LoVo (cell line): Measurements from ENCODE around the gene NMD3.
"Not testable (repeated sequence)": the region's sequence is repeated elsewhere in the genome, so short reads cannot be mapped to it uniquely, and the experiment has no call there.

Source experiments
- DNase-seq: peaks from one replicate; pipeline ENCODE4 v3.0.0-alpha.2; 2016; ENCODE audit warnings: low spot score

Gene NMD3

GRCh38 chr3:161220850-161221753 is at the start of gene NMD3:
TSS of gene NMD3 (plus strand) at chr3:161221311. CDS start at chr3:161222014, 703 bp downstream.
- peak; percentile 94 for DNase-seq

- no peak for DNase-seq
Observed at GRCh38 chr3:161171639-161172552, 49.2 kb upstream of the NMD3 start.

- DNase-seq = no peak
Observed at GRCh38 chr3:161175506-161175905, 45.6 kb upstream of the NMD3 start.

DNA sequence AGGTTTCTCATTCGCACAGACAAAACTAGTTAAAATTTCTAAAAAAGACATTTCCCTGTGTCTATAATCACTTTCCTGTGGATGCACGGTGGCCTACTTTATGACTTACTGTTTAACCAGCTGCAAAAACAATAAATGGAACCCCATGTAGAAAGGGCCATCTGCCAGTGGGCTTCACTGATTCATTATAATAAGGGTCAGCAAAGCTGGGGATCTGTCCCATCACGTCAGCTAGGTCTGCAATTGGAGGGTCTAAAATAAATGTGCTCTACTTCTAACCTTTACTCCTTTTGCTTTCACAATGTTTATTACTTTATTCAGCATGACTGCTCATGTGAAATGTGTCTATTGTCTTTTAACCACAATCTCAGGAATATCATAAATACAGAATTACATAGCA is 43.1 kb upstream of the NMD3 start:
- no peak for DNase-seq

- not testable (repeated sequence) for DNase-seq
Observed at GRCh38 chr3:161181371-161181770, 39.7 kb upstream of the NMD3 start.

GRCh38 chr3:161187046-161187445 is 34.1 kb upstream of the NMD3 start:
- DNase-seq = no peak

GRCh38 chr3:161197855-161198850 is 23.0 kb upstream of the NMD3 start:
- no peak for DNase-seq

- DNase-seq = no peak
Observed at GRCh38 chr3:161199926-161200325, 21.2 kb upstream of the NMD3 start.

- no peak for DNase-seq
Observed at GRCh38 chr3:161203485-161204098, 17.5 kb upstream of the NMD3 start.

DNA sequence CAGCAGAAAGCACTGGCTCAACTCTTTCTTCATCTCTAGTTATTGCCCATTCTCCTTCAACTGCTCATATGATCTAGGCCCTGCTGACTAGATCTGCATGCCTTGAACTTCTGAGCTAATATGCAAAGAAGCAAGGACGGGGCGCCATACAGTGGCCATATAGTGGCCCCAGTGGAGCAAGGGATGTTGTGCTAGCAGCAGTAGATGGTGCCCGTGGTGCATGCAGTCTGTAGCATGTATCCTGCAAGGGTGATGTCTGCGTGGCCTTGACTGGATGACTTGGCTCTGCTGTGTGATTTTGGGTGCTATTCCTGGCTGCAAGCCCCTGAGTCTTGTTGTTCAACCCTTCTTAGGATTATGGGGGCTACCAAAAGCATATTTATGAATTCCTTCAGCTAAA is 12.2 kb upstream of the NMD3 start:
- DNase-seq = no peak

DNA sequence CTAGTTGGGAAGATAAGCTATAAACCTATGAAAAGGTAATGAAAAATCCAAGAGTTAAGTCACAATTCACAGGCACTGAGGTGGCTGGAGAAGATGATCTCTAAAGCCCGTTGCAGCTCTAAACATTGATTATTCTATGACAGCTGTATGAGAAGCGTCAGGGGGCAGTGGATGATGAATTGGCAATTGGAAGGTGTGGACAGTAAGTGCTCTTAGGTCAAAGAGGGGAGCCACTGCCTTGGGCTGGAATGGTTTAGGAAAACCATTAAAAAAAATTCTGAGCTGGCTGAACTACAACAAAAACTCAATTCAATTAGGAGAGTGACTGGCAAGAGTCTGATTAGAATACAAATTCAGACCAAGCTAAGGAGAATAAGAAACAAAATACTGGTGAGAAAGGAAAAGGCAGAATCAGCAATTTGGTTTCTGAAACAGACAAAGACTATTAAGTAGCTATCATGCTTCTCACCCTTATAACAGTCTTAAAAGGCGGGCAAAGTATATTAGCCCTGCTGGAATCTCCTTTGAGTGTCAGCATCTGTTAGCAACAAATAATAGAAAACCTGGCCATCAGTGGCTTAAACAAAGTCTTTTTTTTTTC is 8.8 kb upstream of the NMD3 start:
- no peak for DNase-seq

GRCh38 chr3:161212906-161213305 is 8.2 kb upstream of the NMD3 start:
- DNase-seq = no peak

DNA sequence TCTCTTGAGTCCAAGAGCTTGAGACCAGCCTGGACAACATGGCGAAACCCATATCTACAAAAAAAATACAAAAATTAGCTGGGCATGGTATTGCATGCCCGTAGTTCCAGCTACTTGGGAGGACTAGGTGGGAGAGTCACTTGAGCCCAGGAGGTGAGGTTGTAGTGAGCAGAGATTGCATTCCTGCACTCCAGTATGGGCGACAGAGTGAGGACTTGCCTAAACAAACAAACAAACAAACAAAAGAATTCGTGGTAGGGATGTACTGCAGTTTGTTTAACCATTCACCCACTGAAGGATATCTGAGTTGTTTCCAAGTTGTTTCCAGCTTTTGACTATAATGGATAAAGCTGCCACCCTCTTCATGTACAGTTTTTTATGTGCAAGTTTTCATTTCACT is 7.5 kb upstream of the NMD3 start:
- DNase-seq = no peak

GRCh38 chr3:161215185-161215584 is 5.9 kb upstream of the NMD3 start:
- DNase-seq = no peak

GRCh38 chr3:161217496-161217895 is 3.6 kb upstream of the NMD3 start:
- peak; percentile 16 for DNase-seq

- no peak for DNase-seq
Observed at GRCh38 chr3:161219495-161219894, 1.6 kb upstream of the NMD3 start.

DNA sequence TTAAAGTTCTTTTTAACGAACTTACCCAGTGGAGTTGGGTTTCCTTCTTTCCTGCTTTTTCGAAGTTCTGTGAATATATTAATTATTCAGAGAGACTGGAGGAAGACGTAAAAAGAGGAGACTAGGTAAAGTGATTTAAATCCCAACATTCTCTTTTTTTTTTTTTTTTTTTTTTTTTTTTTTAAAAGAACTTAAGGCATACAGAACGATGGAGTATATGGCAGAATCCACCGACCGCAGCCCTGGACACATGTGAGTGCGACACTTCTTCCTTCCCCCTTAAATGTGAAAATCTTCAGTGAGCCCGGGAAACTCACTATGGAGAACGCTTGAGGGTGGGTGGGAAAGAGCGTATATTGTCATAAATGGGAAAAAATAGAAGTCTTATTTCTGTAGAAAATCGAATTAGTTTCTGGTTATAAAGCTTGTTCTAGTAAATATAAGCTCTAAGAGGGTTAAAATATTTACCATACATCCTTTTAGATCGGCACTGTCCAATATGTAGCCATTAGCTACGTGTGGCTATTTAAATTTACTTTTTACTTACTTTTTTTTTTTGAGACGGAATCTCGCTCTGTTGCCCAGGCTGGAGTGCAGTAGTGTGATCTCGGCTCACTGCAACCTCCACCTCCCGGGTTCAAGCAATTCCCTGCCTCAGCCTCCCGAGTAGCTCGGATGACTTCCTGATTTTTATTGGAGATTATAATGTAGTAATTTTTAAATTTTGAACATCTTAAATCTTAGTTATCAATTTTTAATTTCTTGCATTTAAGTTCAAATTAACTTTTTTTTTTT is 892 bp downstream of the NMD3 start:
- no peak for DNase-seq

DNA sequence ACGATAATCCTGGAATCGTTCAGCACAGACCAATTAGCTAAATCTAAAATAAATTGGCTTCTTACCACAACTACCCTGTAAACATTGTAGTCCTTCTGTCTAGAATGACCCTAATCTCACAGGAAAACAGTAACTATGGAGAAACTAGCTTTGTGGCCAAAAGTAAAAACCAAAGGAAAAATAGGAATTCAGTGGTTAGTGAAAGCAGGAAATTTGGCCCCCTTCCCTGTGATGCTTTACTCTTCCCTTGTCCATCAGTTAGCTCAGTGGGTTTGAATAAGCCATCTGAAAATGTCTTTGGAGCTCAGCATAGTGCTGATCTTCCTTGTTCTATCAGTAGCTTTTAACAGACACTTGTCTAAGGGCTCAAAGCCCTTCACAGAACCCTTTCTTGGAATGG is 1.6 kb downstream of the NMD3 start:
- DNase-seq = no peak

DNA sequence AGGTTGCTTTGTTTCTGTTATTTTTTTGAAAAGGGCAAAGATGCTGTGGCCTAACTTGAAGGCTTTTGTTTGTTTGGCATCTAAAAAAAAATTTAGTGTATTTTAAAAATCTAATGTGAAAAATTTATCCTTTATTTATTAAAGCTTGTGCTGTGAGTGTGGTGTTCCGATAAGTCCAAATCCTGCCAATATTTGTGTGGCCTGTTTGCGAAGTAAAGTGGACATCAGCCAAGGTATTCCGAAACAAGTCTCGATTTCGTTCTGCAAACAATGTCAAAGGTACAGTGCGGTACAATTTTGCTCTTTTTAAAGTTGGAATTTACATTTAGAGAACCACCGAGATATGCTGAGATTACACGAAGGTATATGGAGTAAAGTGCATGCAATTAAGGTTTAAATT is 3.7 kb downstream of the NMD3 start:
- no peak for DNase-seq

GRCh38 chr3:161230621-161231171 is 9.6 kb downstream of the NMD3 start:
- no peak for DNase-seq
